ENCODE data around the gene SPOCK3.

The SPOCK3 gene

DNA sequence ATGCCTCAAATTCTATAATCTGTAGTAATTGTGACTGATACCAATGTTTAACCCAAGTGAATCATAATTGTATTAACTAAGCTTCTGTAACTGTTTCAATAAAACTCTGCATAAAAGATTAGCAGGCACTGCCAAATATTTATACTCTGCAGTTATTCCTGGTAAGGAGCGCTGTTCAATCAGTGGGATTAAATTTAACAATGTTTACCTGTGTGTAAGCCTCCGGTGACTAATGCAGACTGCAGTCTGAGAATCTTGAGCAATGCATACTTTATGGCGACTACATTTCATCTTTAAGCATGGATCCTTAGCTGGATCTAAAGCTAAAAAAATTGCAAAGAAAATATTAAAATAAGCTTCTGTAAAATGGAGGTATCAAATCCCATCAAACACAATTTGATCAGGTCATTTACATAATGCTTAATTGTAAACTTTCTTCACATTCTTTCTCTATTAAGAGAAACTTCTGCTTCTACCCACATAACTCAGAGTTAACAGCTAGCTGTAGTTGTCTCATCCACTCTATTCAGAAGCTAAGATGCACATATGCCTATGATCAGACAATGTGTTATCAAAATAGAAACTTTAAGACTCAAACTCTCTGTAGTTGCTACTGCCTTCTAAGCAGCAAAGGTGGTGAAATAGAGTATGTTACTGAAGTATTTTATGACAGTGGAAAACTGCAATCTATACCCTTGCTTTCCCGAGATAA, 234.0 kb downstream of the SPOCK3 start:
- no peak for DNase-seq (ENCODE audit: low read depth)
- in situ Hi-C loops (cut with HindIII; ENCODE audit: low sequenced_read_pairs), result no loop called here
- TF ChIP-seq, protein P1, sequence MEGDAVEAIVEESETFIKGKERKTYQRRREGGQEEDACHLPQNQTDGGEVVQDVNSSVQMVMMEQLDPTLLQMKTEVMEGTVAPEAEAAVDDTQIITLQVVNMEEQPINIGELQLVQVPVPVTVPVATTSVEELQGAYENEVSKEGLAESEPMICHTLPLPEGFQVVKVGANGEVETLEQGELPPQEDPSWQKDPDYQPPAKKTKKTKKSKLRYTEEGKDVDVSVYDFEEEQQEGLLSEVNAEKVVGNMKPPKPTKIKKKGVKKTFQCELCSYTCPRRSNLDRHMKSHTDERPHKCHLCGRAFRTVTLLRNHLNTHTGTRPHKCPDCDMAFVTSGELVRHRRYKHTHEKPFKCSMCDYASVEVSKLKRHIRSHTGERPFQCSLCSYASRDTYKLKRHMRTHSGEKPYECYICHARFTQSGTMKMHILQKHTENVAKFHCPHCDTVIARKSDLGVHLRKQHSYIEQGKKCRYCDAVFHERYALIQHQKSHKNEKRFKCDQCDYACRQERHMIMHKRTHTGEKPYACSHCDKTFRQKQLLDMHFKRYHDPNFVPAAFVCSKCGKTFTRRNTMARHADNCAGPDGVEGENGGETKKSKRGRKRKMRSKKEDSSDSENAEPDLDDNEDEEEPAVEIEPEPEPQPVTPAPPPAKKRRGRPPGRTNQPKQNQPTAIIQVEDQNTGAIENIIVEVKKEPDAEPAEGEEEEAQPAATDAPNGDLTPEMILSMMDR (IDR thresholded peaks at IDR 0.05; ENCODE audit: low read depth, low read length, missing control alignments), result no peak
- no peak overlapping the region for H3K4me3 ChIP-seq (ENCODE audit: low read depth, low read length)

GRCh38 chr4:166996216-166996615, 238.1 kb downstream of the SPOCK3 start:
- no peak overlapping the region for H3K4me3 ChIP-seq (ENCODE audit: low read depth, low read length)
- in situ Hi-C loops (cut with HindIII; ENCODE audit: low sequenced_read_pairs), result no loop called here
- TF ChIP-seq, protein P1 (IDR thresholded peaks at IDR 0.05; ENCODE audit: low read depth, low read length, missing control alignments), result no peak
- no peak for DNase-seq (ENCODE audit: low read depth)

- DNase-seq (ENCODE audit: low read depth), result no peak
- no peak overlapping the region for H3K4me3 ChIP-seq (ENCODE audit: low read depth, low read length)
- TF ChIP-seq, protein P1 (IDR thresholded peaks at IDR 0.05; ENCODE audit: low read depth, low read length, missing control alignments), result no peak
- in situ Hi-C loops (cut with HindIII; ENCODE audit: low sequenced_read_pairs), result no loop called here
Measured at GRCh38 chr4:166994686-166995085, 239.6 kb downstream of the SPOCK3 start.

DNA sequence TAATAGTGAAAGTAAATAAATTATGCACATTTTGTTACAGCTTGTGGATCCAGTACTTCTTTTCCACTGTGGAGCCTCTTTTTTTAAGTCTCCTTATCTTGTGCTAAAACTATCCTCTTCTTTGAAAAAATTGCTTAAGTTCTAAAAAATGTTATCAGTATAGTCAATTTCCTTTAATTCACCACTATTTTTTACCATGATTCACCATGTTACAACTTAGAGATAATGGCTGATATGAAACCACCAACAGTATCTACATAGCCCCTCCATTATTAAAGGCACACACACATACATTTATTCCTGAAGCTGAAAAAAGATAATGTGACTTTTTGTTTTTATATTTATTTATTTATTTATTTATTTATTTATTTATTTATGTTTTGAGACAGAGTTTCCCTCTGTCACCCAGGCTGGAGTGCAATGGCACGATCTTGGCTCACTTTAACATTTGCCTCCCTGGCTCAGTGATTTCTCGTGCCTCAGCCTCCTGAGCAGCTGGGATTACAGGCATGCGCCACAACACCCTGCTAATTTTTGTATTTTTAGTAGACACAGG, 243.2 kb downstream of the SPOCK3 start:
- in situ Hi-C loops (cut with HindIII; ENCODE audit: low sequenced_read_pairs), result no loop called here
- DNase-seq (ENCODE audit: low read depth), result no peak

DNA sequence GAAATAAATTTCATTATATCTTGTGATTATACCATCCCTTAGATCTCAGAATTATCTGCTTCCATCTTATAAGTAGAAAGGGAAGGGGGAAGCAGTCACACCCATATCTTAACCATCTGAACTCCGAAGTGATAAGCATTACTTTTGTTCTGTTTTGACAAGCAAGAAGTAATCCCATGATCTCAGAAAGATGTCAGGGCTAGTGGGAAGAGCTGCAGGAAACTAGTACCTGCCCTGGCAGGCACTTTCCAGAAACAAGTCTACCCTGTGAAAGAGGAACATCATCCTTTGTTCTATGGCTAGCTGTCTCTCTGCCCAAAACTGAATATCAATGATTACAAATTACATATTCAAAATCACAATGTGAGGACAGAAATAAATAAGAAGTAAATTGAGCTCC, 244.4 kb downstream of the SPOCK3 start:
- in situ Hi-C loops (cut with HindIII; ENCODE audit: low sequenced_read_pairs), result no loop called here
- TF ChIP-seq, protein P1 (IDR thresholded peaks at IDR 0.05; ENCODE audit: low read depth, low read length, missing control alignments), result no peak
- H3K4me3 ChIP-seq (ENCODE audit: low read depth, low read length), result no peak overlapping the region
- no peak for DNase-seq (ENCODE audit: low read depth)

More for the DNA sequence above, 243.2 kb downstream of the SPOCK3 start:
- no peak overlapping the region for H3K4me3 ChIP-seq (ENCODE audit: low read depth, low read length)
- TF ChIP-seq, protein P1 (IDR thresholded peaks at IDR 0.05; ENCODE audit: low read depth, low read length, missing control alignments), result no peak

- in situ Hi-C loops (cut with HindIII; ENCODE audit: low sequenced_read_pairs), result no loop called here
- TF ChIP-seq, protein P1 (IDR thresholded peaks at IDR 0.05; ENCODE audit: low read depth, low read length, missing control alignments), result no peak
- DNase-seq (ENCODE audit: low read depth), result no peak
- H3K4me3 ChIP-seq (ENCODE audit: low read depth, low read length), result no peak overlapping the region
Measured at GRCh38 chr4:166987026-166987425, 247.3 kb downstream of the SPOCK3 start.
